Measurements from ENCODE around the gene HLCS. TPM values are rescaled to one million over a fixed set of nuclear protein-coding genes. Genes with fewer than 3 reads are reported as not detected.

HLCS gene
- total and polyA plus RNA-seq, 2 of the 8 experiments (the other 6 are each of a cell fraction or from before 2014, with no cell fraction given): 4.7 to 12.2 TPM

DNA sequence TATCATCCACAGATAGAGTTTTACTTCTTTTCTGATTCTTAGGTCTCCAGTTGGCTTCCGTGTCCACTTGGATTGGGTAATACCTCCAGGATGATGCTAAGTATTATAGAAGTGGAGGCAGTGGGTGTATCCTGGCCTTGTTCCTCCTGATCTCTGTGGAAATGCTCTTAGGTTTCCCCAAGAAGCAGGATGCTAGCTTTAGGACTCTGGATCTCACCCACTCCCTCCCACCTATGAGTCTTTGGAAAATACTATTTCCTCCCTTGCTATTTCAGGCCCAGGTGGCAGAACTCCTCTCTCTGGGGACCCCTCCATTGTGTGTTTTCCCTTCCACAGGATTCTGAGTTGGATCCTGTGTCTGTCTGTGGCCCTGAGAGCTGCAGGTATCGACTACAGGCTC is 180.9 kb downstream of the HLCS start:
- Histone ChIP-seq H3K18ac (ENCODE audit: extremely low read depth, low read length) (no peak overlapping the region), H3K27ac (ENCODE audit: low read depth, low read length) (no peak overlapping the region), H2BK20ac (ENCODE audit: low read length) (no peak overlapping the region), H3K36me3 (ENCODE audit: control insufficient read depth in 2 of 4, insufficient read depth in 4 of 4, low read length in 3 of 4) (no peaks in the 10 kb centered on the region), H2AK5ac (ENCODE audit: low read depth, low read length) (no peak overlapping the region), H2AFZ (ENCODE audit: low read length) (no peak overlapping the region), H4K5ac (ENCODE audit: insufficient read length, low read depth, low read length) (no peak overlapping the region), H3K56ac (replicated peaks; ENCODE audit: insufficient read length, low read depth, low read length) (no peak overlapping the region), H3K4me1 (replicated peaks in 1 of 4; ENCODE audit: control insufficient read depth in 3 of 4, insufficient read depth in 4 of 4, low read length in 3 of 4) (peaks cover 0 to 3% (median 1%) of the 10 kb centered on the region in 4 experiments; a peak in 6 of 7 replicates), H3K4me3 (ENCODE audit: extremely low read depth in 1 of 4, insufficient read depth in 2 of 4, low read depth in 3 of 4, low read length in 4 of 4) (no peak overlapping the region), H3K79me1 (ENCODE audit: low read depth, low read length) (no peaks in the 10 kb centered on the region), H3K14ac (ENCODE audit: insufficient read length) (no peak overlapping the region), H2BK12ac (ENCODE audit: low read depth, low read length) (no peak overlapping the region), H3K79me2 (ENCODE audit: control insufficient read depth in 1 of 2, insufficient read depth in 2 of 2, low read length in 2 of 2) (no peaks in the 10 kb centered on the region), H3K27me3 (replicated peaks in 1 of 4; ENCODE audit: control insufficient read depth in 3 of 4, extremely low read depth in 1 of 4, insufficient read depth in 3 of 4, low read length in 3 of 4) (no peaks in the 10 kb centered on the region), H4K8ac (ENCODE audit: extremely low read depth, insufficient read depth, low read length) (no peak overlapping the region), H3K23me2 (ENCODE audit: low read depth, low read length) (no peaks in the 10 kb centered on the region), H2BK120ac (replicated peaks; ENCODE audit: low read depth, low read length) (no peak overlapping the region), H3K9ac (replicated peaks in 1 of 4; ENCODE audit: extremely low read depth in 1 of 4, low read depth in 3 of 4, low read length in 3 of 4) (no peak overlapping the region), H3K4ac (replicated peaks; ENCODE audit: insufficient read length, low read depth, low read length) (no peak overlapping the region), H3K9me3 (ENCODE audit: insufficient read depth in 2 of 2, low read depth in 1 of 2, low read length in 1 of 2) (peaks cover 5% of the 10 kb centered on the region in 2 experiments), H4K91ac (replicated peaks; ENCODE audit: insufficient read length, low read length) (no peak overlapping the region), H2BK15ac (ENCODE audit: low read length) (no peak overlapping the region), H3K23ac (ENCODE audit: insufficient read length) (no peak overlapping the region), H4K20me1 (replicated peaks in 1 of 2; ENCODE audit: control insufficient read depth in 1 of 2, insufficient read depth in 2 of 2, low read length in 2 of 2) (no peaks in the 10 kb centered on the region), H3K4me2 (ENCODE audit: insufficient read depth in 1 of 2, low read depth in 2 of 2, low read length in 2 of 2) (no peak overlapping the region), H2BK5ac (ENCODE audit: low read depth, low read length) (no peak overlapping the region; the same call in 1 of the 2 replicates)
- ChIA-PET CTCF (ENCODE audit: partially characterized antibody) (interaction anchor here (0.6 to 1.0 kb wide), 3 partner anchors 30 to 179 kb away, joined by 3 read pairs; no protein-coding TSS in a partner anchor), POLR2A (ENCODE audit: partially characterized antibody) (no interaction called here)
- no peak for FAIRE-seq
- no peak for DNase-seq (ENCODE audit: low read depth in 1 of 2, low spot score in 2 of 2)
- TF ChIP-seq EZH2 (IDR thresholded peaks at IDR 0.05; ENCODE audit: low read depth, low read length, severe bottlenecking) (no peak), SP4 (IDR thresholded peaks at IDR 0.05; ENCODE audit: low read length) (no peak), BRCA1 (IDR thresholded peaks at IDR 0.05; ENCODE audit: low read depth, low read length) (no peak), SIX5 (IDR thresholded peaks at IDR 0.05; ENCODE audit: low read depth, low read length) (no peak), PHF8 (conservative IDR thresholded peaks at IDR 0.05; ENCODE audit: low read depth, low read length) (no peak)
- 97% methylated on average over 2 of the region's 2 CpGs; no CpG with 5 or more reads in 1 of the 2 experiments for WGBS, 2 experiments (ENCODE audit: extremely low coverage in 1 of 2, insufficient coverage in 1 of 2, insufficient read length in 1 of 2, insufficient replicate concordance in 2 of 2, low coverage in 1 of 2, low lambda C conversion rate in 2 of 2, missing lambda C conversion rate in 1 of 2)

Data from H1 (cell line).